Measurements from ENCODE around the gene BPIFB3. TPM values are rescaled to one million over a fixed set of nuclear protein-coding genes. Genes with fewer than 3 reads are reported as not detected.

The BPIFB3 gene
- total and polyA plus RNA-seq, 9 of the 15 experiments (the other 6 are each of a cell fraction or from before 2014, with no cell fraction given) = not detected

DNA sequence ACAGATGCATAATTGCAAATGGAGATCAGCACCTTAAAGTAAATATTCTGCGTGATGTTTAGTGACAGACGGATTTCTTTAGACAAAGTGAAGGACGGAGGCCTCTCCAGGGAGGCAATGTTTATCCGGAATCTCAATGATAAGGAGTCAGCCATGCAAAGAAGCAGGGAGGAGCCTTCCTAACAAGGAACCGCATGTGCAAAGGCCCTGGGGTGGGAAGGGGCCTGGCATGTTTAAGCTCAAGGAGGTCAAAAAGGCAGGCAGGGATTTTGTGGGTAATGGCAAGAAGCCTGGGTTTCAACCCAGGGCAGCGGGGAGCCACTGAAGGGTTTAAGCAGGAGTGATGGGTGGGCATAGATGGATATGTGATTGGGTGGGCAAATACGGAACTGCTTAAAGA lies 678 bp downstream of the BPIFB3 start:
- Histone ChIP-seq H3K4me1 (replicated peaks in 1 of 2; ENCODE audit: control insufficient read depth in 2 of 2, insufficient read depth in 2 of 2, low read length in 2 of 2) (no peaks in the 10 kb centered on the region), H3K9ac (ENCODE audit: insufficient read depth in 1 of 2, low read depth in 2 of 2, low read length in 2 of 2) (no peak overlapping the region), H3K4me2 (ENCODE audit: insufficient read depth, low read length) (no peak overlapping the region), H3K79me2 (ENCODE audit: control insufficient read depth, insufficient read depth, low read length) (no peaks in the 10 kb centered on the region), H3K27me3 (ENCODE audit: control insufficient read depth in 2 of 2, insufficient read depth in 2 of 2, low read length in 2 of 2) (peaks cover 20 to 60% of the 10 kb centered on the region in 2 experiments; a peak in 4 of 5 replicates), H2AFZ (ENCODE audit: low read depth, low read length) (no peak overlapping the region), H3K36me3 (ENCODE audit: control insufficient read depth, insufficient read depth, low read length) (no peaks in the 10 kb centered on the region), H3K4me3 (no peak overlapping the region), H3K27ac (ENCODE audit: extremely low read depth, low read depth, low read length) (no peak overlapping the region), H4K20me1 (replicated peaks; ENCODE audit: control insufficient read depth, insufficient read depth, low read length) (no peaks in the 10 kb centered on the region; the same call in 1 of the 2 replicates), H3K9me1 (ENCODE audit: control insufficient read depth, insufficient read depth, low read length) (peaks cover 2% of the 10 kb centered on the region), H3K9me3 (replicated peaks; ENCODE audit: control insufficient read depth, insufficient read depth, low read depth, low read length) (no peaks in the 10 kb centered on the region)
- in situ Hi-C loops (cut with MboI) = no loop called here
- intact Hi-C loops (cut with micrococcal nuclease) = no loop called here
- POLR2A ChIA-PET = interaction anchor here (0.7 to 1.1 kb wide), 2 partner anchors 15 to 957 kb away, joined by 3 to 4 read pairs; no protein-coding TSS in a partner anchor
- 0% methylated on average over 7 of the region's 7 CpGs for WGBS (ENCODE audit: insufficient coverage, low coverage, missing lambda C conversion rate)
- FAIRE-seq (no peak), DNase-seq (ENCODE audit: extremely low read depth in 1 of 4, low spot score in 3 of 4) (no peak), ATAC-seq (no peak)
- no TSS peak for BruUV-seq (replicated peaks)
- CTCF ChIA-PET (ENCODE audit: low intra/inter-chr PET ratio) = no interaction called here
- TF ChIP-seq NR4A1 (CRISPR knock-in tag; IDR thresholded peaks at IDR 0.05) = no peak
- no peak for TF ChIP-seq NR4A1 (tag; IDR thresholded peaks at IDR 0.05)
- TF ChIP-seq EP400 (IDR thresholded peaks at IDR 0.05) = no peak
- no peak for TF ChIP-seq HDAC3 (IDR thresholded peaks at IDR 0.05; ENCODE audit: borderline replicate concordance, partially characterized antibody)
- TF ChIP-seq, protein P1, sequence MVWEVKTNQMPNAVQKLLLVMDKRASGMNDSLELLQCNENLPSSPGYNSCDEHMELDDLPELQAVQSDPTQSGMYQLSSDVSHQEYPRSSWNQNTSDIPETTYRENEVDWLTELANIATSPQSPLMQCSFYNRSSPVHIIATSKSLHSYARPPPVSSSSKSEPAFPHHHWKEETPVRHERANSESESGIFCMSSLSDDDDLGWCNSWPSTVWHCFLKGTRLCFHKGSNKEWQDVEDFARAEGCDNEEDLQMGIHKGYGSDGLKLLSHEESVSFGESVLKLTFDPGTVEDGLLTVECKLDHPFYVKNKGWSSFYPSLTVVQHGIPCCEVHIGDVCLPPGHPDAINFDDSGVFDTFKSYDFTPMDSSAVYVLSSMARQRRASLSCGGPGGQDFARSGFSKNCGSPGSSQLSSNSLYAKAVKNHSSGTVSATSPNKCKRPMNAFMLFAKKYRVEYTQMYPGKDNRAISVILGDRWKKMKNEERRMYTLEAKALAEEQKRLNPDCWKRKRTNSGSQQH (CRISPR knock-in tag; IDR thresholded peaks at IDR 0.05) = no peak
- TF ChIP-seq SLC30A9 (CRISPR knock-in tag; IDR thresholded peaks at IDR 0.05) = no peak
- TF ChIP-seq KLF6 (CRISPR knock-in tag; IDR thresholded peaks at IDR 0.05; ENCODE audit: borderline replicate concordance) = no peak
- TF ChIP-seq, protein P2, sequence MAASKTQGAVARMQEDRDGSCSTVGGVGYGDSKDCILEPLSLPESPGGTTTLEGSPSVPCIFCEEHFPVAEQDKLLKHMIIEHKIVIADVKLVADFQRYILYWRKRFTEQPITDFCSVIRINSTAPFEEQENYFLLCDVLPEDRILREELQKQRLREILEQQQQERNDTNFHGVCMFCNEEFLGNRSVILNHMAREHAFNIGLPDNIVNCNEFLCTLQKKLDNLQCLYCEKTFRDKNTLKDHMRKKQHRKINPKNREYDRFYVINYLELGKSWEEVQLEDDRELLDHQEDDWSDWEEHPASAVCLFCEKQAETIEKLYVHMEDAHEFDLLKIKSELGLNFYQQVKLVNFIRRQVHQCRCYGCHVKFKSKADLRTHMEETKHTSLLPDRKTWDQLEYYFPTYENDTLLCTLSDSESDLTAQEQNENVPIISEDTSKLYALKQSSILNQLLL (CRISPR knock-in tag; IDR thresholded peaks at IDR 0.05; ENCODE audit: borderline replicate concordance) = no peak
- TF ChIP-seq, protein P3, sequence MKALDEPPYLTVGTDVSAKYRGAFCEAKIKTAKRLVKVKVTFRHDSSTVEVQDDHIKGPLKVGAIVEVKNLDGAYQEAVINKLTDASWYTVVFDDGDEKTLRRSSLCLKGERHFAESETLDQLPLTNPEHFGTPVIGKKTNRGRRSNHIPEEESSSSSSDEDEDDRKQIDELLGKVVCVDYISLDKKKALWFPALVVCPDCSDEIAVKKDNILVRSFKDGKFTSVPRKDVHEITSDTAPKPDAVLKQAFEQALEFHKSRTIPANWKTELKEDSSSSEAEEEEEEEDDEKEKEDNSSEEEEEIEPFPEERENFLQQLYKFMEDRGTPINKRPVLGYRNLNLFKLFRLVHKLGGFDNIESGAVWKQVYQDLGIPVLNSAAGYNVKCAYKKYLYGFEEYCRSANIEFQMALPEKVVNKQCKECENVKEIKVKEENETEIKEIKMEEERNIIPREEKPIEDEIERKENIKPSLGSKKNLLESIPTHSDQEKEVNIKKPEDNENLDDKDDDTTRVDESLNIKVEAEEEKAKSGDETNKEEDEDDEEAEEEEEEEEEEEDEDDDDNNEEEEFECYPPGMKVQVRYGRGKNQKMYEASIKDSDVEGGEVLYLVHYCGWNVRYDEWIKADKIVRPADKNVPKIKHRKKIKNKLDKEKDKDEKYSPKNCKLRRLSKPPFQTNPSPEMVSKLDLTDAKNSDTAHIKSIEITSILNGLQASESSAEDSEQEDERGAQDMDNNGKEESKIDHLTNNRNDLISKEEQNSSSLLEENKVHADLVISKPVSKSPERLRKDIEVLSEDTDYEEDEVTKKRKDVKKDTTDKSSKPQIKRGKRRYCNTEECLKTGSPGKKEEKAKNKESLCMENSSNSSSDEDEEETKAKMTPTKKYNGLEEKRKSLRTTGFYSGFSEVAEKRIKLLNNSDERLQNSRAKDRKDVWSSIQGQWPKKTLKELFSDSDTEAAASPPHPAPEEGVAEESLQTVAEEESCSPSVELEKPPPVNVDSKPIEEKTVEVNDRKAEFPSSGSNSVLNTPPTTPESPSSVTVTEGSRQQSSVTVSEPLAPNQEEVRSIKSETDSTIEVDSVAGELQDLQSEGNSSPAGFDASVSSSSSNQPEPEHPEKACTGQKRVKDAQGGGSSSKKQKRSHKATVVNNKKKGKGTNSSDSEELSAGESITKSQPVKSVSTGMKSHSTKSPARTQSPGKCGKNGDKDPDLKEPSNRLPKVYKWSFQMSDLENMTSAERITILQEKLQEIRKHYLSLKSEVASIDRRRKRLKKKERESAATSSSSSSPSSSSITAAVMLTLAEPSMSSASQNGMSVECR (CRISPR knock-in tag; IDR thresholded peaks at IDR 0.05) = no peak
- no peak for TF ChIP-seq RB1 (IDR thresholded peaks at IDR 0.05; ENCODE audit: low read depth)
- no peak for TF ChIP-seq ZNF217 (CRISPR knock-in tag; IDR thresholded peaks at IDR 0.05)
- no peak for TF ChIP-seq SRF (CRISPR knock-in tag; IDR thresholded peaks at IDR 0.05)
- TF ChIP-seq, protein P4, sequence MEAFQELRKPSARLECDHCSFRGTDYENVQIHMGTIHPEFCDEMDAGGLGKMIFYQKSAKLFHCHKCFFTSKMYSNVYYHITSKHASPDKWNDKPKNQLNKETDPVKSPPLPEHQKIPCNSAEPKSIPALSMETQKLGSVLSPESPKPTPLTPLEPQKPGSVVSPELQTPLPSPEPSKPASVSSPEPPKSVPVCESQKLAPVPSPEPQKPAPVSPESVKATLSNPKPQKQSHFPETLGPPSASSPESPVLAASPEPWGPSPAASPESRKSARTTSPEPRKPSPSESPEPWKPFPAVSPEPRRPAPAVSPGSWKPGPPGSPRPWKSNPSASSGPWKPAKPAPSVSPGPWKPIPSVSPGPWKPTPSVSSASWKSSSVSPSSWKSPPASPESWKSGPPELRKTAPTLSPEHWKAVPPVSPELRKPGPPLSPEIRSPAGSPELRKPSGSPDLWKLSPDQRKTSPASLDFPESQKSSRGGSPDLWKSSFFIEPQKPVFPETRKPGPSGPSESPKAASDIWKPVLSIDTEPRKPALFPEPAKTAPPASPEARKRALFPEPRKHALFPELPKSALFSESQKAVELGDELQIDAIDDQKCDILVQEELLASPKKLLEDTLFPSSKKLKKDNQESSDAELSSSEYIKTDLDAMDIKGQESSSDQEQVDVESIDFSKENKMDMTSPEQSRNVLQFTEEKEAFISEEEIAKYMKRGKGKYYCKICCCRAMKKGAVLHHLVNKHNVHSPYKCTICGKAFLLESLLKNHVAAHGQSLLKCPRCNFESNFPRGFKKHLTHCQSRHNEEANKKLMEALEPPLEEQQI (IDR thresholded peaks at IDR 0.05) = no peak
